Measurements from ENCODE around the gene NIM1K.

- no peak for TF ChIP-seq EZH2 (IDR thresholded peaks at IDR 0.05; ENCODE audit: low read length, missing control alignments)
- no peak for TF ChIP-seq CTCF (conservative IDR thresholded peaks at IDR 0.05 in 1 of 2, IDR thresholded peaks at IDR 0.05 in 1 of 2; ENCODE audit: low read depth in 1 of 2, low read length in 2 of 2)
Observed at GRCh38 chr5:43171451-43171850, 20.6 kb upstream of the NIM1K start.

Data from fibroblast of lung (primary cell).